Liver (tissue), 9 donors: ENCODE measurements around the gene BACH1. TPM values are rescaled to one million over a fixed set of nuclear protein-coding genes. Genes with fewer than 3 reads are reported as not detected.
"Not testable (repeated sequence)": the region's sequence is repeated elsewhere in the genome, so short reads cannot be mapped to it uniquely, and the experiment has no call there.

Experiments
- DNase-seq: peaks from one replicate; pipeline ENCODE4 v3.0.0-alpha.2; 2017; ENCODE audit warnings: low spot score
- H3K27ac ChIP-seq, 2 donors: one replicate each; pipeline ENCODE4 v1.7.0; 2013; ENCODE audit warnings: inconsistent platforms in 2 of 2, low read length in 2 of 2, control low read depth in 1 of 2, low read depth in 1 of 2, mild to moderate bottlenecking in 1 of 2
- H3K27me3 ChIP-seq, 4 donors: one replicate each; pipeline versions ENCODE4 v1.6.1 to v1.7.0; 2013; ENCODE audit warnings: low read length in 3 of 4, inconsistent platforms in 1 of 4, mild to moderate bottlenecking in 1 of 4, moderate library complexity in 1 of 4; ENCODE audit not compliant: control insufficient read depth in 4 of 4, insufficient read depth in 4 of 4
- H3K36me3 ChIP-seq, 4 donors: one replicate each; pipeline versions ENCODE4 v1.6.1 to v1.7.0; 2013; ENCODE audit warnings: low read length in 3 of 4, mild to moderate bottlenecking in 3 of 4, low read depth in 1 of 4, moderate library complexity in 1 of 4; ENCODE audit not compliant: control insufficient read depth in 4 of 4, insufficient read depth in 3 of 4
- H3K4me1 ChIP-seq, 4 donors: one replicate each; pipeline versions ENCODE4 v1.6.1 to v1.7.0; 2013; ENCODE audit warnings: low read length in 3 of 4, mild to moderate bottlenecking in 3 of 4, moderate library complexity in 1 of 4; ENCODE audit not compliant: control insufficient read depth in 4 of 4, insufficient read depth in 4 of 4
- H3K4me3 ChIP-seq, 3 donors: one replicate each; pipeline versions ENCODE4 v1.6.1 to v1.7.0; 2013; ENCODE audit warnings: low read length in 3 of 3, control low read depth in 1 of 3, low read depth in 1 of 3, mild to moderate bottlenecking in 1 of 3
- H3K9ac ChIP-seq, 2 donors: one replicate each; pipeline ENCODE4 v1.7.0; 2013; ENCODE audit warnings: low read length in 2 of 2, mild to moderate bottlenecking in 2 of 2, moderate library complexity in 2 of 2, control low read depth in 1 of 2, low read depth in 1 of 2
- H3K9me3 ChIP-seq, 4 donors: one replicate each; pipeline versions ENCODE4 v1.6.1 to v1.7.0; 2013; ENCODE audit warnings: low read length in 3 of 4; ENCODE audit not compliant: control insufficient read depth in 4 of 4
- ATF3 ChIP-seq: IDR thresholded peaks from 2 replicates; pipeline ENCODE4 v1.6.1; 2016; ENCODE audit warnings: antibody characterized with exemption
- CTCF ChIP-seq: fragments of 150-350 bp; IDR thresholded peaks from 2 replicates; pipeline ENCODE4 v1.5.1; 2017; ENCODE audit warnings: improper control_type of control experiment, low read depth, low read length; ENCODE audit not compliant: missing input control
- EGR1 ChIP-seq, 2 donors: IDR thresholded peaks; 2 replicates each; pipeline ENCODE4 v1.6.1; 2016 to 2018; ENCODE audit warnings: antibody characterized with exemption in 2 of 2, low read depth in 2 of 2
- FOXA1 ChIP-seq: IDR thresholded peaks from 2 replicates; pipeline ENCODE4 v1.6.1; 2016; ENCODE audit warnings: antibody characterized with exemption
- GABPA ChIP-seq, 2 donors: IDR thresholded peaks in 1 of 2; conservative IDR thresholded peaks in 1 of 2; 2 replicates each; pipeline ENCODE4 v1.6.1; 2016; ENCODE audit warnings: antibody characterized with exemption in 2 of 2, mild to moderate bottlenecking in 1 of 2, moderate library complexity in 1 of 2
- HNF4A ChIP-seq, 2 donors: conservative IDR thresholded peaks; 2 replicates each; pipeline ENCODE4 v1.6.1; 2016; ENCODE audit warnings: antibody characterized with exemption in 2 of 2, mild to moderate bottlenecking in 2 of 2
- HNF4G ChIP-seq: IDR thresholded peaks from 2 replicates; pipeline ENCODE4 v1.6.1; 2016; ENCODE audit warnings: antibody characterized with exemption
- JUND ChIP-seq, 2 donors: IDR thresholded peaks; 2 replicates each; pipeline ENCODE4 v1.6.1; 2016; ENCODE audit warnings: antibody characterized with exemption in 2 of 2
- MAX ChIP-seq: IDR thresholded peaks from 2 replicates; pipeline ENCODE4 v1.6.1; 2016; ENCODE audit warnings: antibody characterized with exemption
- NR2F2 ChIP-seq: IDR thresholded peaks from 2 replicates; pipeline ENCODE4 v1.6.1; 2016; ENCODE audit warnings: antibody characterized with exemption
- REST ChIP-seq: IDR thresholded peaks from 2 replicates; pipeline ENCODE4 v1.6.1; 2016; ENCODE audit warnings: antibody characterized with exemption, mild to moderate bottlenecking
- TAF1 ChIP-seq: conservative IDR thresholded peaks from 2 replicates; pipeline ENCODE4 v1.6.1; 2016; ENCODE audit warnings: antibody characterized with exemption, mild to moderate bottlenecking
- YY1 ChIP-seq: IDR thresholded peaks from 2 replicates; pipeline ENCODE4 v1.6.1; 2016; ENCODE audit warnings: antibody characterized with exemption, mild to moderate bottlenecking
- WGBS: extraction: QIAGEN DNeasy Blood & Tissue Kit; methylation state at CpG from one replicate; pipeline ENCODE4 v1.1.7; 2013; 5-methylcytosine and 5-hydroxymethylcytosine counted together
- polyA plus RNA-seq, 2 donors: library from polyadenylated mRNA; stranded (reverse) in 1 of 2; unstranded in 1 of 2; fragments of 200-250 nt in 1 of 2; fragments of >200 nt in 1 of 2; fragmentation: Nextera tagmentation in 1 of 2; extraction: Ambion mirVana in 1 of 2; gene quantifications; one replicate each; pipeline versions ENCODE4 v1.2.1 to v1.2.3, GENCODE V29; 2013 to 2015
- total RNA-seq, 2 donors: library from RNA; depleted of rRNA; stranded (reverse); fragments of >200 nt; gene quantifications; one replicate each; pipeline ENCODE4 v1.2.3, GENCODE V29; 2014
- donor health status: healthy.
- donor health status: healthy.
- donor health status: healthy.
- donor health status: healthy.
- donor health status: healthy.

Gene BACH1
- total and polyA plus RNA-seq, 4 donors: 7.5 to 47.1 (median 19.9) TPM

GRCh38 chr21:29351691-29352090, 53.0 kb downstream of the BACH1 start:
- peaks cover 0 to 13% (median 8%) of the 10 kb centered on the region in 4 donors for H3K4me1 ChIP-seq
- no peak for DNase-seq
- no peak overlapping the region for H3K27ac ChIP-seq
- no peak for TF ChIP-seq JUND (IDR thresholded peaks at IDR 0.05)
- TF ChIP-seq ATF3: no peak
- TF ChIP-seq NR2F2: no peak
- H3K4me3 ChIP-seq: no peak overlapping the region
- H3K27me3 ChIP-seq: no peaks in the 10 kb centered on the region
- H3K9ac ChIP-seq: no peak overlapping the region
- peaks cover 0 to 2% (median 0%) of the 10 kb centered on the region in 4 donors for H3K9me3 ChIP-seq
- no peaks in the 10 kb centered on the region for H3K36me3 ChIP-seq

GRCh38 chr21:29355043-29355710, 56.5 kb downstream of the BACH1 start:
- H3K9me3 ChIP-seq, H3K4me3 ChIP-seq, H3K27me3 ChIP-seq, H3K36me3 ChIP-seq, H3K27ac ChIP-seq, H3K9ac ChIP-seq, DNase-seq, H3K4me1 ChIP-seq: not testable (repeated sequence)
- 99% methylated on average over 14 of the region's 14 CpGs for WGBS

GRCh38 chr21:29356291-29356690, 57.6 kb downstream of the BACH1 start:
- H3K4me1 ChIP-seq, H3K9me3 ChIP-seq, H3K27me3 ChIP-seq, H3K27ac ChIP-seq, DNase-seq, H3K9ac ChIP-seq, H3K4me3 ChIP-seq, H3K36me3 ChIP-seq: not testable (repeated sequence)
- 72% methylated on average over 1 of the region's 1 CpG for WGBS

GRCh38 chr21:29356810-29357209, 58.1 kb downstream of the BACH1 start:
- H3K4me1 ChIP-seq, H3K36me3 ChIP-seq, H3K9me3 ChIP-seq, H3K27me3 ChIP-seq, H3K4me3 ChIP-seq, H3K9ac ChIP-seq, H3K27ac ChIP-seq, DNase-seq: not testable (repeated sequence)
- 81% methylated on average over 4 of the region's 4 CpGs for WGBS

- peaks cover 0 to 5% (median 0%) of the 10 kb centered on the region in 4 donors for H3K4me1 ChIP-seq
- H3K4me3 ChIP-seq: no peak overlapping the region
- no peak for TF ChIP-seq HNF4G
- TF ChIP-seq REST: no peak
- no peak for TF ChIP-seq YY1
- no peak for TF ChIP-seq CTCF
- no peak for TF ChIP-seq FOXA1
- no peak for TF ChIP-seq MAX
- no peak for TF ChIP-seq GABPA (IDR thresholded peaks at IDR 0.05 in 1 of 2, conservative IDR thresholded peaks at IDR 0.05 in 1 of 2)
- no peak for TF ChIP-seq JUND (IDR thresholded peaks at IDR 0.05)
- TF ChIP-seq EGR1 (IDR thresholded peaks at IDR 0.05; ENCODE audit: low read depth in 2 of 2): no peak
- no peak for TF ChIP-seq TAF1
- no peak for TF ChIP-seq HNF4A (conservative IDR thresholded peaks at IDR 0.05)
- peaks cover 0 to 2% (median 0%) of the 10 kb centered on the region in 4 donors for H3K9me3 ChIP-seq
- no peak overlapping the region for H3K27ac ChIP-seq
- no peak overlapping the region for H3K9ac ChIP-seq
- no peaks in the 10 kb centered on the region for H3K36me3 ChIP-seq
- H3K27me3 ChIP-seq: no peaks in the 10 kb centered on the region
- DNase-seq: no peak
- WGBS: 96% methylated on average over 3 of the region's 3 CpGs
These were observed 61.0 kb downstream of the BACH1 start for GRCh38 chr21:29359718-29360117.
